HL-60 (cell line): ENCODE data around the gene CCDC124.

Experiments
- DNase-seq, 2 experiments: peaks; one replicate each; pipeline ENCODE4 v3.0.0-alpha.2; 2010 to 2020; ENCODE audit warnings: low read depth in 1 of 2, low spot score in 1 of 2
- H3K27ac ChIP-seq: fragments of 250-450 bp; sonication (Bioruptor Pico); replicated peaks from 2 replicates; pipeline ENCODE4 v1.5.1; 2020; ENCODE audit warnings: mild to moderate bottlenecking, moderate library complexity
- H3K27me3 ChIP-seq: fragments of 250-450 bp; sonication (Bioruptor Pico); 2 replicates; pipeline ENCODE4 v1.5.1; 2021; ENCODE audit warnings: mild to moderate bottlenecking, moderate library complexity; ENCODE audit not compliant: insufficient read depth, poor library complexity, severe bottlenecking
- H3K4me3 ChIP-seq: replicated peaks from 2 replicates; pipeline ENCODE4 v1.5.1; 2011; ENCODE audit warnings: mild to moderate bottlenecking, control low read depth, low read length; ENCODE audit not compliant: insufficient read depth
- GABPA ChIP-seq: IDR thresholded peaks from 2 replicates; pipeline ENCODE4 v1.6.1; 2012; ENCODE audit warnings: low read depth
- POLR2AphosphoS5 ChIP-seq: IDR thresholded peaks from 2 replicates; pipeline ENCODE4 v1.6.1; 2012; ENCODE audit warnings: low read depth
- SPI1 ChIP-seq: IDR thresholded peaks from 2 replicates; pipeline ENCODE4 v1.6.1; 2012; ENCODE audit warnings: low read depth, mild to moderate bottlenecking, borderline replicate concordance
- TF ChIP-seq, protein P1 (sequence below): IDR thresholded peaks from one replicate; pipeline ENCODE4 v1.5.1; 2011; ENCODE audit warnings: low read length, control low read depth, inconsistent platforms; ENCODE audit not compliant: insufficient read depth
- TF ChIP-seq, protein P2 (sequence below): IDR thresholded peaks from 2 replicates; pipeline ENCODE4 v1.6.1; 2012; ENCODE audit warnings: low read depth; ENCODE audit not compliant: insufficient replicate concordance

The CCDC124 gene

DNA sequence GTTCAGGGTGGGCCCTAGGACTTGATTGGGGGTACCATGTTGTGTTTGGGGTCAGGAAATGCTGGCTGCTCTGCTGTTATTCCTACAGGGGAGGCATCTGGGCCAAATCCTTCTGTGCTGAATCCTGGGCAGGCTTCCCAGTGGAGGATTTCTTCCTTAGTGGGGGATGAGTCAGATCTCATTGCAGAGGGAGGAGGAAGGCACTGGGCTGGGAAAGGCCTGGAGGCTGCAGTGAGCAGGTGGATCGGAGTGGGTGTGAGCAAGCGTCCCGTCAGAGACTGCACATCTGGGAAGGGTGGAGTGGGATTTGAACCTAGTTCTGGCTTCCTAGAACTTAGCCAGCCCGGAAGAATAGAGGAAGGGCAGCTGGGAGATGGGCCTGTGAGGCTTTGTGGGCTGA is 11.5 kb downstream of the CCDC124 start:
- H3K27me3 ChIP-seq: peaks cover 4% of the 10 kb centered on the region
- no peak overlapping the region for H3K4me3 ChIP-seq
- TF ChIP-seq, protein P1, sequence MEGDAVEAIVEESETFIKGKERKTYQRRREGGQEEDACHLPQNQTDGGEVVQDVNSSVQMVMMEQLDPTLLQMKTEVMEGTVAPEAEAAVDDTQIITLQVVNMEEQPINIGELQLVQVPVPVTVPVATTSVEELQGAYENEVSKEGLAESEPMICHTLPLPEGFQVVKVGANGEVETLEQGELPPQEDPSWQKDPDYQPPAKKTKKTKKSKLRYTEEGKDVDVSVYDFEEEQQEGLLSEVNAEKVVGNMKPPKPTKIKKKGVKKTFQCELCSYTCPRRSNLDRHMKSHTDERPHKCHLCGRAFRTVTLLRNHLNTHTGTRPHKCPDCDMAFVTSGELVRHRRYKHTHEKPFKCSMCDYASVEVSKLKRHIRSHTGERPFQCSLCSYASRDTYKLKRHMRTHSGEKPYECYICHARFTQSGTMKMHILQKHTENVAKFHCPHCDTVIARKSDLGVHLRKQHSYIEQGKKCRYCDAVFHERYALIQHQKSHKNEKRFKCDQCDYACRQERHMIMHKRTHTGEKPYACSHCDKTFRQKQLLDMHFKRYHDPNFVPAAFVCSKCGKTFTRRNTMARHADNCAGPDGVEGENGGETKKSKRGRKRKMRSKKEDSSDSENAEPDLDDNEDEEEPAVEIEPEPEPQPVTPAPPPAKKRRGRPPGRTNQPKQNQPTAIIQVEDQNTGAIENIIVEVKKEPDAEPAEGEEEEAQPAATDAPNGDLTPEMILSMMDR: no peak
- no peak overlapping the region for H3K27ac ChIP-seq
- no peak for DNase-seq

DNA sequence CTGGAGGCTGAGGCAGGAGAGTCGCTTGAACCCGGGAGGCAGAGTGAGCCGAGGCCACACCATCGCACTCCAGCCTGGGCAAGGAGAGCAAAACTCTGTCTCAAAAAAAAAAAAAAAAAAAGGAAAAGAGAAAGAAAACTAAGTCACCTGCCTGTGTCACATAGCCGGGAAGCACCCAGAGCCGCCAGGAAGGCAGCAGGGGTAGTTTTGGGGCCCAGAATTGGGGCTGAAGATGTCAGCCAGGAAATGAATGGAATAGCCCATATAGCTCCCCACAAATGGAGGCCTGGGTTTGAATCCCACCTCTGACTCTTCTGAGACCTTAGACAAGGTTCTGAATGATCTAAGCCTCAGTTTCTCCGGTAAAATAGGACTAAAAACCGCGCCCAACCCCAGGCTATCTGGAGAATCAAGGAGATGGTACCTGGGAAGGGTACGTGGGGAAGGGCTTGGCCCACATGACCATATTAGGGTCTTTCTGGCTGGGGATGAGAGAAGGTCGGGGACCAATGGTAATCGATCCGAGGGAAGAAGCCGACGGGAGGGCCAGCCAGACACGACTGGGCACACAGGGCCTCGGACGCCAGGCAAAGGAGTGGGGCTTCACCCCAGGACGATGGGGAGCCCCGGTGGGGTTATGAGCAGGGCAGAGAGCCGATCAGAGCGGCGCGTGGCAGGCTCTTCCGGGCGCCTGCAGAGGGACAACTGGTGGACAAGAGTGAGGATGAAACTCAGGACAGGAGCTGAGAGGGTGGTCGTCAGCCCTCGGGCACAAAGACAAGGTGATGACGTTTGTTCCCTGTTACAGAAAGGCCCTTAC is 14.4 kb downstream of the CCDC124 start:
- TF ChIP-seq, protein P1: no peak
- TF ChIP-seq, protein P2, sequence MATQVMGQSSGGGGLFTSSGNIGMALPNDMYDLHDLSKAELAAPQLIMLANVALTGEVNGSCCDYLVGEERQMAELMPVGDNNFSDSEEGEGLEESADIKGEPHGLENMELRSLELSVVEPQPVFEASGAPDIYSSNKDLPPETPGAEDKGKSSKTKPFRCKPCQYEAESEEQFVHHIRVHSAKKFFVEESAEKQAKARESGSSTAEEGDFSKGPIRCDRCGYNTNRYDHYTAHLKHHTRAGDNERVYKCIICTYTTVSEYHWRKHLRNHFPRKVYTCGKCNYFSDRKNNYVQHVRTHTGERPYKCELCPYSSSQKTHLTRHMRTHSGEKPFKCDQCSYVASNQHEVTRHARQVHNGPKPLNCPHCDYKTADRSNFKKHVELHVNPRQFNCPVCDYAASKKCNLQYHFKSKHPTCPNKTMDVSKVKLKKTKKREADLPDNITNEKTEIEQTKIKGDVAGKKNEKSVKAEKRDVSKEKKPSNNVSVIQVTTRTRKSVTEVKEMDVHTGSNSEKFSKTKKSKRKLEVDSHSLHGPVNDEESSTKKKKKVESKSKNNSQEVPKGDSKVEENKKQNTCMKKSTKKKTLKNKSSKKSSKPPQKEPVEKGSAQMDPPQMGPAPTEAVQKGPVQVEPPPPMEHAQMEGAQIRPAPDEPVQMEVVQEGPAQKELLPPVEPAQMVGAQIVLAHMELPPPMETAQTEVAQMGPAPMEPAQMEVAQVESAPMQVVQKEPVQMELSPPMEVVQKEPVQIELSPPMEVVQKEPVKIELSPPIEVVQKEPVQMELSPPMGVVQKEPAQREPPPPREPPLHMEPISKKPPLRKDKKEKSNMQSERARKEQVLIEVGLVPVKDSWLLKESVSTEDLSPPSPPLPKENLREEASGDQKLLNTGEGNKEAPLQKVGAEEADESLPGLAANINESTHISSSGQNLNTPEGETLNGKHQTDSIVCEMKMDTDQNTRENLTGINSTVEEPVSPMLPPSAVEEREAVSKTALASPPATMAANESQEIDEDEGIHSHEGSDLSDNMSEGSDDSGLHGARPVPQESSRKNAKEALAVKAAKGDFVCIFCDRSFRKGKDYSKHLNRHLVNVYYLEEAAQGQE: no peak
- TF ChIP-seq GABPA: no peak
- Histone ChIP-seq H3K4me3 (peak overlapping the region; percentile 60), H3K27me3 (peaks cover 29% of the 10 kb centered on the region), H3K27ac (0 out of 2 replicates have a peak overlapping the region, but pooled peaks have one; percentile 9)
- DNase-seq: no peak

DNA sequence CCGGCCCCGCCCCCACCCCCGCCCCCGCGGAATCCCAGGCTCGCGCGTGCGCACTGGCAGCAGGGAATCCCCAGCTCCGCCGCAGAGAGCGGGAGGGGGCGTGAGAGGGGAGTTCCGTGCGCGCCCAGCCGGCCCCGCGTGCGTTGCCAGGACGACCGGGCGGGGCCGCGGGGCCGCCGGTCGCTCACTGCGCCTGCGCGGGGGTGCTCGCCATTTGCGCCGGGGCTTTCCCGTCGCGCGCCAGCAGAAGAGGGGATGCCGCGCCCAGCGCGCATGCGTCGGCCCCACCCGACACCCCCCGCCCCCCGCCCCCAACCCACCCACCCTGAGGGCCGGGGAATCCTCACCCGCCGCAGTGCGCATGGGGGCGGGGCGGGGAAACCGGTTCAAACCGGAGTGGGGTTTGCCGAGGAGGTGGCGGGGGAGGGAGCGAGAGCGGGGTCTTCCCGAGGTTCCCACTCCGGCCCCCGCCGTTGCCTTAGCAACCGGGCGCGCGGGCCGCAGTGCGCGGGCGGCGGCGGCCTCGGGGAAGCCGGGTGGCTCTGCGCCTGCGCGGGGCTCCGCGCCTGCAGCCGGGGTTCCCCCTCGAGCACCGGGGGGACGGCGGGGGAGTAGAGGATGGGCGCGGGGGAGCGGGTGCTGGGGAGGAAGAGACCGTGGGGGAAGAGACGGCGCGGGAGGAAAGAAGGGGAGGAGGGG is 15.1 kb downstream of the CCDC124 start:
- H3K27ac ChIP-seq: no peak overlapping the region
- peaks cover 37% of the 10 kb centered on the region for H3K27me3 ChIP-seq
- no peak for TF ChIP-seq GABPA
- no peak for TF ChIP-seq SPI1
- TF ChIP-seq, protein P2: no peak
- TF ChIP-seq, protein P1: no peak
- no peak for TF ChIP-seq POLR2AphosphoS5
- H3K4me3 ChIP-seq: peak overlapping the region; percentile 60
- peak; percentile 73 to 88 for DNase-seq
